ENCODE measurements around the gene TMEM238.
"Not testable (repeated sequence)": the region's sequence is repeated elsewhere in the genome, so short reads cannot be mapped to it uniquely, and the experiment has no call there.

TMEM238 gene

GRCh38 chr19:55384131-55384919 lies at the start of gene TMEM238:
Gene TMEM238 (minus strand): TSS chr19:55384292. CDS start chr19:55384259, 33 bp downstream.
- no peak for DNase-seq (ENCODE audit: low read depth)
- H3K4me3 ChIP-seq (ENCODE audit: low read depth, low read length) = peak within 1 kb of the TSS; percentile 96

- no peak overlapping the region for H3K4me3 ChIP-seq (ENCODE audit: low read depth, low read length)
These were observed 49.2 kb upstream of the TMEM238 start for GRCh38 chr19:55433292-55433691.

GRCh38 chr19:55432241-55432959 lies 48.3 kb upstream of the TMEM238 start:
- H3K4me3 ChIP-seq (ENCODE audit: low read depth, low read length) = no peak overlapping the region
- DNase-seq (ENCODE audit: low read depth) = no peak

More at GRCh38 chr19:55433292-55433691, 49.2 kb upstream of the TMEM238 start:
- DNase-seq (ENCODE audit: low read depth) = no peak

GRCh38 chr19:55431183-55431582 lies 47.1 kb upstream of the TMEM238 start:
- DNase-seq (ENCODE audit: low read depth) = no peak
- no peak overlapping the region for H3K4me3 ChIP-seq (ENCODE audit: low read depth, low read length)

- no peak overlapping the region for H3K4me3 ChIP-seq (ENCODE audit: low read depth, low read length)
- no peak for DNase-seq (ENCODE audit: low read depth)
These were observed 42.0 kb upstream of the TMEM238 start for GRCh38 chr19:55426042-55426441.

- H3K4me3 ChIP-seq (ENCODE audit: low read depth, low read length) = no peak overlapping the region
- no peak for DNase-seq (ENCODE audit: low read depth)
These were observed 40.4 kb upstream of the TMEM238 start for GRCh38 chr19:55424518-55424917.

- no peak for DNase-seq (ENCODE audit: low read depth)
- H3K4me3 ChIP-seq (ENCODE audit: low read depth, low read length) = no peak overlapping the region
These were observed 39.3 kb upstream of the TMEM238 start for GRCh38 chr19:55423225-55424005.

- DNase-seq (ENCODE audit: low read depth); H3K4me3 ChIP-seq (ENCODE audit: low read depth, low read length): not testable (repeated sequence)
These were observed 37.2 kb upstream of the TMEM238 start for GRCh38 chr19:55421281-55421680.

- H3K4me3 ChIP-seq (ENCODE audit: low read depth, low read length) = no peak overlapping the region
- no peak for DNase-seq (ENCODE audit: low read depth)
These were observed 35.6 kb upstream of the TMEM238 start for GRCh38 chr19:55419624-55420236.

- DNase-seq (ENCODE audit: low read depth) = no peak
- H3K4me3 ChIP-seq (ENCODE audit: low read depth, low read length) = no peak overlapping the region
These were observed 35.0 kb upstream of the TMEM238 start for GRCh38 chr19:55419103-55419502.

- DNase-seq (ENCODE audit: low read depth) = peak; percentile 39
- no peak overlapping the region for H3K4me3 ChIP-seq (ENCODE audit: low read depth, low read length)
These were observed 34.1 kb upstream of the TMEM238 start for GRCh38 chr19:55418185-55418584.

- no peak overlapping the region for H3K4me3 ChIP-seq (ENCODE audit: low read depth, low read length)
- no peak for DNase-seq (ENCODE audit: low read depth)
These were observed 26.1 kb upstream of the TMEM238 start for GRCh38 chr19:55410168-55410567.

- not testable (repeated sequence) for H3K4me3 ChIP-seq (ENCODE audit: low read depth, low read length); DNase-seq (ENCODE audit: low read depth)
These were observed 25.1 kb upstream of the TMEM238 start for GRCh38 chr19:55409179-55409578.

GRCh38 chr19:55408533-55408872 lies 24.4 kb upstream of the TMEM238 start:
- peak overlapping the region; percentile 51 for H3K4me3 ChIP-seq (ENCODE audit: low read depth, low read length)
- no peak for DNase-seq (ENCODE audit: low read depth)

GRCh38 chr19:55407800-55408532 lies 23.9 kb upstream of the TMEM238 start:
- peak overlapping the region; percentile 71 for H3K4me3 ChIP-seq (ENCODE audit: low read depth, low read length)
- DNase-seq (ENCODE audit: low read depth) = peak; percentile 99

GRCh38 chr19:55407550-55407799 lies 23.4 kb upstream of the TMEM238 start, which contains the start of gene UBE2S:
Gene UBE2S (minus strand): TSS chr19:55407788. CDS start chr19:55407589, 199 bp downstream.
- peak within 1 kb of the TSS; percentile 71 for H3K4me3 ChIP-seq (ENCODE audit: low read depth, low read length)
- not testable (repeated sequence) for DNase-seq (ENCODE audit: low read depth)

GRCh38 chr19:55406826-55407549 lies 22.9 kb upstream of the TMEM238 start:
- peak overlapping the region; percentile 71 for H3K4me3 ChIP-seq (ENCODE audit: low read depth, low read length)
- DNase-seq (ENCODE audit: low read depth) = no peak

GRCh38 chr19:55406091-55406825 lies 22.2 kb upstream of the TMEM238 start:
- peak overlapping the region; percentile 71 for H3K4me3 ChIP-seq (ENCODE audit: low read depth, low read length)
- no peak for DNase-seq (ENCODE audit: low read depth)
